Ascending aorta (tissue), 2 donors: ENCODE results near the gene ITGA2. TPM values are rescaled to one million over a fixed set of nuclear protein-coding genes. Genes with fewer than 3 reads are reported as not detected.

ENCODE experiments used
- DNase-seq, 2 donors: peaks; one replicate each; pipeline ENCODE4 v3.0.0-alpha.2; 2019; ENCODE audit warnings: low spot score in 2 of 2
- H3K27ac ChIP-seq, 2 donors: fragments of 200-600 bp; sonication (generic); one replicate each; pipeline ENCODE4 v1.5.1; 2016 to 2017; ENCODE audit warnings: mild to moderate bottlenecking in 1 of 2
- H3K27me3 ChIP-seq: fragments of 200-600 bp; sonication (generic); one replicate; pipeline ENCODE4 v1.5.1; 2017
- H3K36me3 ChIP-seq, 2 donors: fragments of 200-600 bp; sonication (generic); one replicate each; pipeline ENCODE4 v1.5.1; 2016
- H3K4me1 ChIP-seq, 2 donors: fragments of 200-600 bp; sonication (generic); one replicate each; pipeline ENCODE4 v1.5.1; 2016 to 2017; ENCODE audit warnings: mild to moderate bottlenecking in 1 of 2
- H3K4me3 ChIP-seq, 2 donors: fragments of 200-600 bp; sonication (generic); one replicate each; pipeline ENCODE4 v1.5.1; 2016 to 2017; ENCODE audit warnings: mild to moderate bottlenecking in 1 of 2
- H3K9me3 ChIP-seq, 2 donors: fragments of 200-600 bp; sonication (generic); one replicate each; pipeline ENCODE4 v1.5.1; 2016
- CTCF ChIP-seq, 3 experiments: fragments of 200-600 bp in 2 of 3; fragments of 450-650 bp in 1 of 3; sonication (generic) in 2 of 3; IDR thresholded peaks; one replicate each; pipeline ENCODE4 v1.5.1; 2016 to 2019; ENCODE audit warnings: antibody characterized with exemption in 3 of 3, mild to moderate bottlenecking in 1 of 3, moderate library complexity in 1 of 3
- intact Hi-C: fragments of 100-400 bp; cut with DNase I; formaldehyde crosslinking; loops from one replicate; pipeline ENCODE4 v1.15.1; 2023
- total RNA-seq: library from RNA; depleted of rRNA; stranded (reverse); fragments of >200 nt; gene quantifications from one replicate; pipeline ENCODE4 v1.1.0, GENCODE V29; 2016

The ITGA2 gene
- total RNA-seq, 1 donor from 2014 or later, result 3.2 TPM

GRCh38 chr5:53112909-53113308 lies 123.8 kb downstream of the ITGA2 start:
- H3K36me3 ChIP-seq, result no peaks in the 10 kb centered on the region
- DNase-seq, result no peak
- intact Hi-C loops, result no loop called here
- H3K4me3 ChIP-seq, result no peak overlapping the region
- H3K27me3 ChIP-seq, result no peaks in the 10 kb centered on the region
- H3K27ac ChIP-seq, result no peak overlapping the region
- H3K9me3 ChIP-seq, result no peaks in the 10 kb centered on the region
- TF ChIP-seq CTCF (IDR thresholded peaks at IDR 0.05), result no peak
- H3K4me1 ChIP-seq, result peaks cover 3 to 10% of the 10 kb centered on the region in 2 donors

GRCh38 chr5:53113947-53114346 lies 124.8 kb downstream of the ITGA2 start:
- Histone ChIP-seq H3K9me3 (no peaks in the 10 kb centered on the region), H3K27ac (no peak overlapping the region), H3K4me1 (peaks cover 0 to 3% of the 10 kb centered on the region in 2 donors), H3K4me3 (no peak overlapping the region), H3K36me3 (no peaks in the 10 kb centered on the region), H3K27me3 (no peaks in the 10 kb centered on the region)
- TF ChIP-seq CTCF (IDR thresholded peaks at IDR 0.05), result no peak
- intact Hi-C loops, result no loop called here
- DNase-seq, result no peak

GRCh38 chr5:53114988-53115387 lies 125.8 kb downstream of the ITGA2 start:
- peaks cover 0 to 3% of the 10 kb centered on the region in 2 donors for H3K4me1 ChIP-seq
- H3K4me3 ChIP-seq, result no peak overlapping the region
- TF ChIP-seq CTCF (IDR thresholded peaks at IDR 0.05), result no peak
- H3K9me3 ChIP-seq, result no peaks in the 10 kb centered on the region
- no peak overlapping the region for H3K27ac ChIP-seq
- DNase-seq, result no peak
- no peaks in the 10 kb centered on the region for H3K27me3 ChIP-seq
- no peaks in the 10 kb centered on the region for H3K36me3 ChIP-seq
- intact Hi-C loops, result no loop called here

GRCh38 chr5:53116597-53116996 lies 127.4 kb downstream of the ITGA2 start:
- no peak for TF ChIP-seq CTCF (IDR thresholded peaks at IDR 0.05)
- Histone ChIP-seq H3K4me3 (no peak overlapping the region), H3K9me3 (no peaks in the 10 kb centered on the region), H3K27me3 (no peaks in the 10 kb centered on the region), H3K4me1 (no peaks in the 10 kb centered on the region), H3K36me3 (no peaks in the 10 kb centered on the region), H3K27ac (no peak overlapping the region)
- DNase-seq, result no peak
- intact Hi-C loops, result no loop called here

GRCh38 chr5:53118879-53119278 lies 129.7 kb downstream of the ITGA2 start:
- Histone ChIP-seq H3K9me3 (no peaks in the 10 kb centered on the region), H3K4me1 (no peaks in the 10 kb centered on the region), H3K4me3 (no peak overlapping the region), H3K27me3 (no peaks in the 10 kb centered on the region), H3K36me3 (no peaks in the 10 kb centered on the region), H3K27ac (no peak overlapping the region)
- no peak for TF ChIP-seq CTCF (IDR thresholded peaks at IDR 0.05)
- no peak for DNase-seq
- intact Hi-C loops, result no loop called here

- Histone ChIP-seq H3K9me3 (no peaks in the 10 kb centered on the region), H3K4me1 (no peaks in the 10 kb centered on the region), H3K27ac (no peak overlapping the region), H3K36me3 (no peaks in the 10 kb centered on the region), H3K4me3 (no peak overlapping the region), H3K27me3 (no peaks in the 10 kb centered on the region)
- no peak for TF ChIP-seq CTCF (IDR thresholded peaks at IDR 0.05)
- DNase-seq, result no peak
- intact Hi-C loops, result no loop called here
Observed at GRCh38 chr5:53120165-53120564, 131.0 kb downstream of the ITGA2 start.
